Measurements from ENCODE around the gene TPM2. TPM values are rescaled to one million over a fixed set of nuclear protein-coding genes. Genes with fewer than 3 reads are reported as not detected.

Gene TPM2
- total RNA-seq, 4 donors from 2014 or later: 493 to 2,531 (median 633) TPM

GRCh38 chr9:35686222-35687203, 3.2 kb downstream of the TPM2 start:
- peak overlapping the region in 3 of 4 donors; percentile 52 to 75 (median 64) for H3K4me3 ChIP-seq
- H3K27ac ChIP-seq: peak overlapping the region; percentile 85 to 95 (median 92)
- intact Hi-C loops (cut with DNase I; ENCODE audit: low total_unique reads): no loop called here
- WGBS, 2 donors (ENCODE audit: low coverage in 1 of 2): 64 to 85% methylated on average over 7 to 11 of the region's 11 CpGs
- peaks cover 0 to 6% (median 0%) of the 10 kb centered on the region in 4 donors for H3K36me3 ChIP-seq
- H3K4me1 ChIP-seq: peaks cover 0 to 21% (median 7%) of the 10 kb centered on the region in 4 donors
- in situ Hi-C loops (cut with MboI; ENCODE audit: low pct_ligation_motif_present in 1 of 4, low pct_unique_long_range_greater_than_20kb in 1 of 4, low sequenced_read_pairs in 3 of 4): loop anchor here in 1 of 4 donors (25.0 kb wide), 1 partner anchor 699 kb away; the partner anchor contains the start of gene DNAJB5
- no peak for DNase-seq
- no peaks in the 10 kb centered on the region for H3K27me3 ChIP-seq
- TF ChIP-seq POLR2AphosphoS5 (IDR thresholded peaks at IDR 0.05): no peak
- no peak for TF ChIP-seq POLR2A (IDR thresholded peaks at IDR 0.05)
- TF ChIP-seq EP300 (IDR thresholded peaks at IDR 0.05; ENCODE audit: low read depth): no peak
- no peak for TF ChIP-seq CTCF (IDR thresholded peaks at IDR 0.05)
- H3K9me3 ChIP-seq: no peaks in the 10 kb centered on the region

GRCh38 chr9:35685506-35685905, 4.2 kb downstream of the TPM2 start:
- in situ Hi-C loops (cut with MboI; ENCODE audit: low pct_ligation_motif_present in 1 of 4, low pct_unique_long_range_greater_than_20kb in 1 of 4, low sequenced_read_pairs in 3 of 4) (loop anchor here in 1 of 4 donors (25.0 kb wide), 1 partner anchor 698 kb away; the partner anchor contains the start of gene DNAJB5), intact Hi-C loops (cut with DNase I; ENCODE audit: low total_unique reads) (no loop called here)
- TF ChIP-seq EP300 (IDR thresholded peaks at IDR 0.05; ENCODE audit: low read depth): no peak
- no peak for TF ChIP-seq POLR2AphosphoS5 (IDR thresholded peaks at IDR 0.05)
- TF ChIP-seq POLR2A (IDR thresholded peaks at IDR 0.05): no peak
- TF ChIP-seq CTCF (IDR thresholded peaks at IDR 0.05): no peak
- Histone ChIP-seq H3K27ac (peak overlapping the region; percentile 39 to 95 (median 92)), H3K27me3 (no peaks in the 10 kb centered on the region), H3K9me3 (no peaks in the 10 kb centered on the region), H3K4me3 (peak overlapping the region in 3 of 4 donors; percentile 11 to 75 (median 64)), H3K4me1 (peaks cover 0 to 21% (median 2%) of the 10 kb centered on the region in 4 donors), H3K36me3 (peaks cover 0 to 6% (median 0%) of the 10 kb centered on the region in 4 donors)
- no peak for DNase-seq
- WGBS, 2 donors (ENCODE audit: low coverage in 1 of 2): 93 to 94% methylated on average over 8 to 13 of the region's 13 CpGs

- intact Hi-C loops (cut with DNase I; ENCODE audit: low total_unique reads): no loop called here
- peak overlapping the region in 2 of 4 donors; percentile 11 to 75 for H3K4me3 ChIP-seq
- peaks cover 0 to 6% (median 0%) of the 10 kb centered on the region in 4 donors for H3K36me3 ChIP-seq
Measured at GRCh38 chr9:35684921-35685320, 4.8 kb downstream of the TPM2 start.

More at GRCh38 chr9:35684921-35685320, 4.8 kb downstream of the TPM2 start:
- Histone ChIP-seq H3K9me3 (no peaks in the 10 kb centered on the region), H3K27ac (peak overlapping the region; percentile 39 to 95 (median 92)), H3K4me1 (peaks cover 0 to 16% (median under 1%) of the 10 kb centered on the region in 4 donors), H3K27me3 (no peaks in the 10 kb centered on the region)
- WGBS, 2 donors (ENCODE audit: low coverage in 1 of 2): 89 to 100% methylated on average over 2 to 10 of the region's 10 CpGs
- TF ChIP-seq EP300 (IDR thresholded peaks at IDR 0.05; ENCODE audit: low read depth): no peak
- no peak for TF ChIP-seq CTCF (IDR thresholded peaks at IDR 0.05)
- TF ChIP-seq POLR2AphosphoS5 (IDR thresholded peaks at IDR 0.05): no peak
- TF ChIP-seq POLR2A (IDR thresholded peaks at IDR 0.05): no peak
- no peak for DNase-seq
- in situ Hi-C loops (cut with MboI; ENCODE audit: low pct_ligation_motif_present in 1 of 4, low pct_unique_long_range_greater_than_20kb in 1 of 4, low sequenced_read_pairs in 3 of 4): loop anchor here in 1 of 4 donors (25.0 kb wide), 1 partner anchor 698 kb away; the partner anchor contains the start of gene DNAJB5
